ENCODE measurements around the gene MYO18B. TPM values are rescaled to one million over a fixed set of nuclear protein-coding genes. Genes with fewer than 3 reads are reported as not detected.

Gene MYO18B
- total and polyA plus RNA-seq, 2 of the 8 experiments (the other 6 are each of a cell fraction or from before 2014, with no cell fraction given), result 0.62 to 0.78 TPM

- H3K23me2 ChIP-seq (ENCODE audit: low read depth, low read length), result no peaks in the 10 kb centered on the region
- DNase-seq (ENCODE audit: low read depth in 1 of 2, low spot score in 2 of 2), result no peak
- no peaks in the 10 kb centered on the region for H3K79me2 ChIP-seq (ENCODE audit: control insufficient read depth in 1 of 2, insufficient read depth in 2 of 2, low read length in 2 of 2)
- H2AK5ac ChIP-seq (ENCODE audit: low read depth, low read length), result no peak overlapping the region; the same call in 1 of the 2 replicates
- no peak overlapping the region for H4K91ac ChIP-seq (replicated peaks; ENCODE audit: insufficient read length, low read length)
- H3K14ac ChIP-seq (ENCODE audit: insufficient read length), result no peak overlapping the region
- no peaks in the 10 kb centered on the region for H3K9me3 ChIP-seq (ENCODE audit: insufficient read depth in 2 of 2, low read depth in 1 of 2, low read length in 1 of 2)
- H3K79me1 ChIP-seq (ENCODE audit: low read depth, low read length), result no peaks in the 10 kb centered on the region
- no peak overlapping the region for H4K5ac ChIP-seq (ENCODE audit: insufficient read length, low read depth, low read length)
- H2BK15ac ChIP-seq (ENCODE audit: low read length), result no peak overlapping the region
- H3K4me3 ChIP-seq (ENCODE audit: extremely low read depth in 1 of 4, insufficient read depth in 2 of 4, low read depth in 3 of 4, low read length in 4 of 4), result no peak overlapping the region
- H4K20me1 ChIP-seq (replicated peaks in 1 of 2; ENCODE audit: control insufficient read depth in 1 of 2, insufficient read depth in 2 of 2, low read length in 2 of 2), result no peaks in the 10 kb centered on the region
- no peak overlapping the region for H2BK120ac ChIP-seq (replicated peaks; ENCODE audit: low read depth, low read length)
- peaks cover 0 to 5% (median 1%) of the 10 kb centered on the region in 4 experiments; a peak in 3 of 7 replicates for H3K4me1 ChIP-seq (replicated peaks in 1 of 4; ENCODE audit: control insufficient read depth in 3 of 4, insufficient read depth in 4 of 4, low read length in 3 of 4)
- WGBS, 2 experiments (ENCODE audit: extremely low coverage in 1 of 2, insufficient coverage in 1 of 2, insufficient read length in 1 of 2, insufficient replicate concordance in 2 of 2, low coverage in 1 of 2, low lambda C conversion rate in 2 of 2, missing lambda C conversion rate in 1 of 2), result 88% methylated on average over 2 of the region's 2 CpGs; no CpG with 5 or more reads in 1 of the 2 experiments
- H3K27me3 ChIP-seq (replicated peaks in 1 of 4; ENCODE audit: control insufficient read depth in 3 of 4, extremely low read depth in 1 of 4, insufficient read depth in 3 of 4, low read length in 3 of 4), result no peaks in the 10 kb centered on the region
- H3K4ac ChIP-seq (replicated peaks; ENCODE audit: insufficient read length, low read depth, low read length), result no peak overlapping the region
- H3K9ac ChIP-seq (replicated peaks in 1 of 4; ENCODE audit: extremely low read depth in 1 of 4, low read depth in 3 of 4, low read length in 3 of 4), result no peak overlapping the region
- FAIRE-seq, result no peak
- H3K27ac ChIP-seq (ENCODE audit: low read depth, low read length), result no peak overlapping the region
- CTCF ChIA-PET (ENCODE audit: partially characterized antibody), result no interaction called here
- no peak overlapping the region for H2BK20ac ChIP-seq (ENCODE audit: low read length)
- no peak overlapping the region for H3K18ac ChIP-seq (ENCODE audit: extremely low read depth, low read length)
- H2AFZ ChIP-seq (ENCODE audit: low read length), result no peak overlapping the region
- no peak overlapping the region for H4K8ac ChIP-seq (ENCODE audit: extremely low read depth, insufficient read depth, low read length)
- H2BK12ac ChIP-seq (ENCODE audit: low read depth, low read length), result no peak overlapping the region
- H2BK5ac ChIP-seq (ENCODE audit: low read depth, low read length), result no peak overlapping the region
- H3K4me2 ChIP-seq (ENCODE audit: insufficient read depth in 1 of 2, low read depth in 2 of 2, low read length in 2 of 2), result no peak overlapping the region
- no peaks in the 10 kb centered on the region for H3K36me3 ChIP-seq (ENCODE audit: control insufficient read depth in 2 of 4, insufficient read depth in 4 of 4, low read length in 3 of 4)
- no peak overlapping the region for H3K56ac ChIP-seq (replicated peaks; ENCODE audit: insufficient read length, low read depth, low read length)
- POLR2A ChIA-PET (ENCODE audit: partially characterized antibody), result no interaction called here
- H3K23ac ChIP-seq (ENCODE audit: insufficient read length), result no peak overlapping the region
- no peak for TF ChIP-seq CHD1 (IDR thresholded peaks at IDR 0.05; ENCODE audit: low read depth, low read length)
- no peak for TF ChIP-seq RAD21 (IDR thresholded peaks at IDR 0.05 in 1 of 2, conservative IDR thresholded peaks at IDR 0.05 in 1 of 2; ENCODE audit: low read depth in 2 of 2, low read length in 2 of 2)
- TF ChIP-seq EZH2 (IDR thresholded peaks at IDR 0.05; ENCODE audit: low read depth, low read length, severe bottlenecking), result no peak
- no peak for TF ChIP-seq MAFK (IDR thresholded peaks at IDR 0.05; ENCODE audit: low read depth, low read length)
- TF ChIP-seq ZNF274 (IDR thresholded peaks at IDR 0.05; ENCODE audit: borderline replicate concordance, extremely low read depth, low read length), result no peak
- TF ChIP-seq TBP (IDR thresholded peaks at IDR 0.05; ENCODE audit: low read depth, low read length), result no peak
- TF ChIP-seq SIRT6 (IDR thresholded peaks at IDR 0.05; ENCODE audit: low read length), result no peak
- no peak for TF ChIP-seq TAF1 (IDR thresholded peaks at IDR 0.05; ENCODE audit: low read depth, low read length)
- no peak for TF ChIP-seq KDM1A (IDR thresholded peaks at IDR 0.05; ENCODE audit: borderline replicate concordance, low read length)
- no peak for TF ChIP-seq TEAD4 (IDR thresholded peaks at IDR 0.05; ENCODE audit: low read depth, low read length)
- TF ChIP-seq KDM4A (IDR thresholded peaks at IDR 0.05; ENCODE audit: low read depth, low read length, severe bottlenecking), result no peak
- no peak for TF ChIP-seq CREB1 (IDR thresholded peaks at IDR 0.05)
- no peak for TF ChIP-seq RFX5 (IDR thresholded peaks at IDR 0.05; ENCODE audit: borderline replicate concordance, low read depth, low read length)
- TF ChIP-seq NRF1 (IDR thresholded peaks at IDR 0.05; ENCODE audit: low read depth, low read length), result no peak
- TF ChIP-seq SP2 (IDR thresholded peaks at IDR 0.05; ENCODE audit: low read length), result no peak
- TF ChIP-seq CHD2 (IDR thresholded peaks at IDR 0.05; ENCODE audit: low read length), result no peak
These were observed 279.5 kb downstream of the MYO18B start for GRCh38 chr22:26021516-26021915.
